Prostate gland (tissue), 2 donors: ENCODE data around the gene WWOX. TPM values are rescaled to one million over a fixed set of nuclear protein-coding genes. Genes with fewer than 3 reads are reported as not detected.

Experiments used
- DNase-seq: peaks from one replicate; pipeline ENCODE4 v3.0.0-alpha.2; 2019; ENCODE audit warnings: low spot score
- H3K27ac ChIP-seq, 2 donors: fragments of 200-600 bp; sonication (generic); 2 replicates each; pipeline ENCODE4 v1.5.1; 2017 to 2019
- H3K27me3 ChIP-seq: fragments of 200-600 bp; sonication (generic); replicated peaks from 2 replicates; pipeline ENCODE4 v1.5.1; 2019; ENCODE audit not compliant: insufficient read depth
- H3K36me3 ChIP-seq, 2 donors: fragments of 200-600 bp; sonication (generic); 1 replicate in 1 of 2; 2 replicates in 1 of 2; pipeline versions ENCODE4 v1.5.1 to v1.8.1; 2017 to 2019
- H3K4me1 ChIP-seq: fragments of 200-600 bp; sonication (generic); replicated peaks from 2 replicates; pipeline ENCODE4 v1.5.1; 2019
- H3K4me3 ChIP-seq, 2 donors: fragments of 200-600 bp; sonication (generic); 2 replicates each; pipeline ENCODE4 v1.5.1; 2017 to 2019
- H3K9me3 ChIP-seq: fragments of 200-600 bp; sonication (generic); 2 replicates; pipeline ENCODE4 v1.5.1; 2017
- POLR2A ChIP-seq: fragments of 450-650 bp; IDR thresholded peaks from one replicate; pipeline ENCODE4 v1.6.1; 2016; ENCODE audit warnings: antibody characterized with exemption, mild to moderate bottlenecking
- POLR2AphosphoS5 ChIP-seq: sonication (generic); formaldehyde crosslinking; IDR thresholded peaks from one replicate; pipeline ENCODE4 v1.6.1; 2017; ENCODE audit warnings: antibody characterized with exemption
- WGBS: methylation state at CpG from one replicate; pipeline ENCODE4 v1.1.5; 2018; 5-methylcytosine and 5-hydroxymethylcytosine counted together
- intact Hi-C: fragments of 100-400 bp; cut with DNase I; formaldehyde crosslinking; loops from one replicate; pipeline ENCODE4 v1.14.2; 2022
- total RNA-seq, 2 donors: library from RNA; depleted of rRNA; stranded (reverse); fragments of >200 nt; gene quantifications; one replicate each; pipeline ENCODE4 v1.1.0, GENCODE V29; 2016
- TF ChIP-seq, protein P1 (sequence below), 4 experiments: fragments of 200-600 bp in 2 of 4; fragments of 450-650 bp in 2 of 4; sonication (generic) in 2 of 4; IDR thresholded peaks; 1 replicate in 3 of 4; 2 replicates in 1 of 4; pipeline ENCODE4 v1.5.1; 2016 to 2019; ENCODE audit warnings: antibody characterized with exemption in 4 of 4, mild to moderate bottlenecking in 2 of 4, moderate library complexity in 2 of 4

WWOX gene
- total RNA-seq, 2 donors from 2014 or later = 93.2 to 99.4 TPM

DNA sequence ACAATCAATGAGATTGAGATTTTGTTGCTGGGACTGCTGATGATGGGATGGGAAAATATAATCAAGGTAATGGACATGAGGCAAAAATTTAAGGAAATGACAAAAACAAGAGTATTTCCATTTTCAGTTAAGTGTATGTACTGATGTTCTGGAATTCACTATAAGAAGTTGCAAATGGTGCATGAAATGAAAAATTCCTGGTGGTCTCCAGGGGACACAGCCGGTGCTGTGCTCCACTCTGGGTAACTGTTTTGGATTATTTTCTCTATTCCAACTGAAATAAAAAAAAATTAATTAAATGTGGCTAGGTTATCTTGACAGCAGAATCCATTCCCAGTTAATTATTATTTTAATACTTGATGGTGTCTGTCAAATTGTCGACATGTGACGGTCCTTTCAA lies 305.6 kb downstream of the WWOX start:
- Histone ChIP-seq H3K36me3 (no peaks in the 10 kb centered on the region), H3K4me1 (no peaks in the 10 kb centered on the region), H3K27me3 (no peaks in the 10 kb centered on the region), H3K27ac (no peak overlapping the region), H3K9me3 (no peaks in the 10 kb centered on the region), H3K4me3 (no peak overlapping the region)
- TF ChIP-seq POLR2A = no peak
- no peak for DNase-seq
- 95% methylated on average over 3 of the region's 3 CpGs for WGBS
- intact Hi-C loops = no loop called here

DNA sequence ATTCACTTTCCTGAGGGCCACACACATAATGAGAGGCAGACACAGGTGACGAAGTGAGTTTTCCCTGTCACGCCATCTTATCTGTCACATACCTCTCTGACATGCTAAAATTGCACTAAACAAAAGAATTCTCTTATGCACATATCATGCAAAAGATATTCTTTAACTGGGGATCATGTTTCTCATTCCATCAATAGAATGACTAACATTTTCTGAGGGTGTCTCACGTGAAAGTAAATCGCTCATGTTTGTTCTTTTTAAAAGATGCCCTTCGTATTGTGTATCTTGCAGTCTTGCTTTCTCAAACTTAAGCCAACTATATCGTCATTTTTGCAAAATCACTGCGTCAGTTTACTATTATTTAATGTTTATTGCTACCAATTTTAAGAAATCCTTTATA lies 306.4 kb downstream of the WWOX start:
- Histone ChIP-seq H3K4me3 (no peak overlapping the region), H3K4me1 (no peaks in the 10 kb centered on the region), H3K36me3 (no peaks in the 10 kb centered on the region), H3K27me3 (no peaks in the 10 kb centered on the region), H3K9me3 (no peaks in the 10 kb centered on the region), H3K27ac (no peak overlapping the region)
- TF ChIP-seq POLR2AphosphoS5 (no peak), POLR2A (no peak)
- TF ChIP-seq, protein P1, sequence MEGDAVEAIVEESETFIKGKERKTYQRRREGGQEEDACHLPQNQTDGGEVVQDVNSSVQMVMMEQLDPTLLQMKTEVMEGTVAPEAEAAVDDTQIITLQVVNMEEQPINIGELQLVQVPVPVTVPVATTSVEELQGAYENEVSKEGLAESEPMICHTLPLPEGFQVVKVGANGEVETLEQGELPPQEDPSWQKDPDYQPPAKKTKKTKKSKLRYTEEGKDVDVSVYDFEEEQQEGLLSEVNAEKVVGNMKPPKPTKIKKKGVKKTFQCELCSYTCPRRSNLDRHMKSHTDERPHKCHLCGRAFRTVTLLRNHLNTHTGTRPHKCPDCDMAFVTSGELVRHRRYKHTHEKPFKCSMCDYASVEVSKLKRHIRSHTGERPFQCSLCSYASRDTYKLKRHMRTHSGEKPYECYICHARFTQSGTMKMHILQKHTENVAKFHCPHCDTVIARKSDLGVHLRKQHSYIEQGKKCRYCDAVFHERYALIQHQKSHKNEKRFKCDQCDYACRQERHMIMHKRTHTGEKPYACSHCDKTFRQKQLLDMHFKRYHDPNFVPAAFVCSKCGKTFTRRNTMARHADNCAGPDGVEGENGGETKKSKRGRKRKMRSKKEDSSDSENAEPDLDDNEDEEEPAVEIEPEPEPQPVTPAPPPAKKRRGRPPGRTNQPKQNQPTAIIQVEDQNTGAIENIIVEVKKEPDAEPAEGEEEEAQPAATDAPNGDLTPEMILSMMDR (IDR thresholded peaks at IDR 0.05) = no peak
- no peak for DNase-seq
- intact Hi-C loops = no loop called here
- 87% methylated on average over 7 of the region's 7 CpGs for WGBS

DNA sequence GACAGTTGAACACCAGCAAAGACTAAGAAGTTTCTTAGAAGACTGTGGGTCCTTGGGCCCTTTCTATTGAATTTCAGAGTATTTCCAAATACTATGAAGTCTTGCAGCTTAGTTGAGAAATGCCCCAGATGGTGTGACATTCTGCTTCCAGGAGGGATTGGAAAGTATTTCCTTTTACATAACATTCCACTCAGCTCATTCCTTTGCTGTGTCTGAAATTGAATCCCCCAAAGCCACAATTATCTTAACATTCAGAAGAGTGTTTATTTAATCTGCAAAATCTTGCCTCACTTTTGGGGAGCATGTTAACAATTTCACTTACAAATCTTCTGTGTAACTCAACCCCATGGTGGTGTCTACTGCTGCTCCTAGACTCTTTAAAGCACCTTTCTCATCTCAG lies 307.7 kb downstream of the WWOX start:
- Histone ChIP-seq H3K4me3 (no peak overlapping the region), H3K36me3 (no peaks in the 10 kb centered on the region), H3K9me3 (no peaks in the 10 kb centered on the region), H3K4me1 (no peaks in the 10 kb centered on the region), H3K27ac (no peak overlapping the region), H3K27me3 (no peaks in the 10 kb centered on the region)
- intact Hi-C loops = no loop called here
- no peak for TF ChIP-seq POLR2AphosphoS5
- TF ChIP-seq POLR2A = no peak
- TF ChIP-seq, protein P1 (IDR thresholded peaks at IDR 0.05) = no peak
- DNase-seq = no peak

DNA sequence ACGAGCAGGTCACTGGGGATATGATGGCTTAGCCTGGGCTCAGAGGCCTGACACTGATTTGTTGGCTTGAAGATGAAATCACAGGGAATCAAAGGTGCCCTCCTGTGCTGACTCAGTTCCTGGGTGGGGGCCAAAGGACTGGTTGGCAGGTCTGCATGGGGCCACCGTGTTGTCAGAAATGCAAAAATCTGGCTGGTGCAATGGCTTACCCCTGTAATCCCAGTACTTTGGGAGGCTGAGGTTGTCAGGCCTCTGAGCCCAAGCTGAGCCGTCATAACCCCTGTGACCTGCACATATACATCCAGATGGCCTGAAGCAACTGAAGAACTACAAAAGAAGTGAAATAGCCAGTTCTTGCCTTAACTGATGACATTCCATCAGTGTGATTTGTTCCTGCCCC lies 314.2 kb downstream of the WWOX start:
- H3K4me1 ChIP-seq = no peaks in the 10 kb centered on the region
- no peak overlapping the region for H3K27ac ChIP-seq
- H3K27me3 ChIP-seq = no peaks in the 10 kb centered on the region
- H3K9me3 ChIP-seq = no peaks in the 10 kb centered on the region
- H3K36me3 ChIP-seq = no peaks in the 10 kb centered on the region
- no peak for DNase-seq
- WGBS = 97% methylated on average over 3 of the region's 3 CpGs
- TF ChIP-seq POLR2A = no peak
- TF ChIP-seq, protein P1 (IDR thresholded peaks at IDR 0.05) = no peak
- TF ChIP-seq POLR2AphosphoS5 = no peak
- no peak overlapping the region for H3K4me3 ChIP-seq
- intact Hi-C loops = no loop called here

DNA sequence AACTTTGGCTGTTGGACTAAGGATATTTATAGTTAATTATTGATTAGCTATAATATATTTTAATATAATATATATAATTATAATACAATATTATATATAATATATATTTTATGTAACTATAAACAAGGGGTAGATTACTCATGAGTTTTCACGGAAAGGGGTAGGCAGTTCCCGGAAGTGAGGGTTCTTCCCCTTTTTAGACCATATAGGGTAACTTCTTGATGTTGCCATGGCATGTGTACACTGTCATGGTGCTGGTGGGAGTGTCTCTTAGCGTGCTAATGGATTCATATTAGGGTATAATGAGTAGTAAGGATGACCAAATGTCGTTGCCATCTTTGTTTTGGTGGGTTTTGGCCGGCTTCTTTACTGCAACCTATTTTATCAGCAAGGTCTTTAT lies 315.6 kb downstream of the WWOX start:
- Histone ChIP-seq H3K4me3 (no peak overlapping the region), H3K27ac (no peak overlapping the region), H3K27me3 (no peaks in the 10 kb centered on the region), H3K9me3 (no peaks in the 10 kb centered on the region), H3K36me3 (no peaks in the 10 kb centered on the region), H3K4me1 (no peaks in the 10 kb centered on the region)
- TF ChIP-seq POLR2AphosphoS5 (no peak), POLR2A (no peak)
- TF ChIP-seq, protein P1 (IDR thresholded peaks at IDR 0.05) = no peak
- DNase-seq = no peak
- WGBS = 97% methylated on average over 5 of the region's 5 CpGs
- intact Hi-C loops = no loop called here

DNA sequence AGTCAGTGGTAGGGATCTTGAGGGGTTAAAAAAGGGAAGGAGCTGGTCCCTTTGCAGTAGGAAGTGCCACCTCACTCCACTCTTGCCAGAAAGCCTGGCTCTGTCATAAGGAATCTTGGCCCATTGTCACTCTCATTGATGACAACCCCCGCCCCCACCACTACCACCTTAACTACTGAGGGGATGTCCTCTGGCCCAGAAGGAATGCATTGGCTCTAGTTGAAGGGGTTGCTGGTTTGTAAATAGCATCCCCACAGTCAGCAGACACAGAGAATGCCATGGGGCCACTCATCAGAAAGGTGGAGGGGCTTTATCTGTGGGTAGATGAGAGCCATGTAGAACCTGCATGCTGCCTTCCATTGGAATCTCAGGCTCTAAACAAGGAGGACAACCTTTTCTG lies 316.2 kb downstream of the WWOX start:
- WGBS = 100% methylated on average over 1 of the region's 1 CpG
- intact Hi-C loops = no loop called here
- no peaks in the 10 kb centered on the region for H3K4me1 ChIP-seq

More for the DNA sequence above, 316.2 kb downstream of the WWOX start:
- TF ChIP-seq POLR2AphosphoS5 = no peak
- no peak for TF ChIP-seq POLR2A
- TF ChIP-seq, protein P1 (IDR thresholded peaks at IDR 0.05) = no peak
- Histone ChIP-seq H3K9me3 (no peaks in the 10 kb centered on the region), H3K4me3 (no peak overlapping the region), H3K36me3 (no peaks in the 10 kb centered on the region), H3K27me3 (no peaks in the 10 kb centered on the region), H3K27ac (no peak overlapping the region)
- DNase-seq = no peak
